ENCODE results near the gene GMDS.

The GMDS gene

GRCh38 chr6:1576711-1577110 lies 668.7 kb downstream of the GMDS start:
- peaks cover 17% of the 10 kb centered on the region for H3K4me1 ChIP-seq (ENCODE audit: insufficient read depth, low read length, poor library complexity, severe bottlenecking)
- H3K4me2 ChIP-seq (ENCODE audit: low read depth, low read length, poor library complexity, severe bottlenecking): no peak overlapping the region
- H4K20me1 ChIP-seq (ENCODE audit: insufficient read depth, low read length, poor library complexity, severe bottlenecking): no peaks in the 10 kb centered on the region
- H3F3A ChIP-seq (ENCODE audit: low read depth): no peaks in the 10 kb centered on the region
- H3K36me3 ChIP-seq (ENCODE audit: insufficient read depth, low read length): no peaks in the 10 kb centered on the region
- H2AFZ ChIP-seq (ENCODE audit: low read length): no peak overlapping the region
- H3K9me3 ChIP-seq (ENCODE audit: insufficient read depth, low read depth, low read length): no peaks in the 10 kb centered on the region
- no peak overlapping the region for H3K9ac ChIP-seq (ENCODE audit: low read depth, low read length, poor library complexity, severe bottlenecking)
- H3K4me3 ChIP-seq (ENCODE audit: low read length, poor library complexity, severe bottlenecking): no peak overlapping the region
- H3K9me2 ChIP-seq (replicated peaks; ENCODE audit: low read depth, low read length): no peaks in the 10 kb centered on the region
- TF ChIP-seq CTCF (conservative IDR thresholded peaks at IDR 0.05; ENCODE audit: low read length) (no peak), EZH2phosphoT487 (IDR thresholded peaks at IDR 0.05; ENCODE audit: borderline replicate concordance) (no peak)
- no peaks in the 10 kb centered on the region for H3K27me3 ChIP-seq (ENCODE audit: insufficient read depth, low read length, poor library complexity, severe bottlenecking)
- H3K79me2 ChIP-seq (ENCODE audit: insufficient read depth, low read length): no peaks in the 10 kb centered on the region

- H4K20me1 ChIP-seq (ENCODE audit: insufficient read depth, low read length, poor library complexity, severe bottlenecking): no peaks in the 10 kb centered on the region
- TF ChIP-seq EZH2phosphoT487 (IDR thresholded peaks at IDR 0.05; ENCODE audit: borderline replicate concordance) (no peak), CTCF (conservative IDR thresholded peaks at IDR 0.05; ENCODE audit: low read length) (no peak)
- H2AFZ ChIP-seq (ENCODE audit: low read length): no peak overlapping the region
Measured at GRCh38 chr6:1576166-1576565, 669.2 kb downstream of the GMDS start.

DNA sequence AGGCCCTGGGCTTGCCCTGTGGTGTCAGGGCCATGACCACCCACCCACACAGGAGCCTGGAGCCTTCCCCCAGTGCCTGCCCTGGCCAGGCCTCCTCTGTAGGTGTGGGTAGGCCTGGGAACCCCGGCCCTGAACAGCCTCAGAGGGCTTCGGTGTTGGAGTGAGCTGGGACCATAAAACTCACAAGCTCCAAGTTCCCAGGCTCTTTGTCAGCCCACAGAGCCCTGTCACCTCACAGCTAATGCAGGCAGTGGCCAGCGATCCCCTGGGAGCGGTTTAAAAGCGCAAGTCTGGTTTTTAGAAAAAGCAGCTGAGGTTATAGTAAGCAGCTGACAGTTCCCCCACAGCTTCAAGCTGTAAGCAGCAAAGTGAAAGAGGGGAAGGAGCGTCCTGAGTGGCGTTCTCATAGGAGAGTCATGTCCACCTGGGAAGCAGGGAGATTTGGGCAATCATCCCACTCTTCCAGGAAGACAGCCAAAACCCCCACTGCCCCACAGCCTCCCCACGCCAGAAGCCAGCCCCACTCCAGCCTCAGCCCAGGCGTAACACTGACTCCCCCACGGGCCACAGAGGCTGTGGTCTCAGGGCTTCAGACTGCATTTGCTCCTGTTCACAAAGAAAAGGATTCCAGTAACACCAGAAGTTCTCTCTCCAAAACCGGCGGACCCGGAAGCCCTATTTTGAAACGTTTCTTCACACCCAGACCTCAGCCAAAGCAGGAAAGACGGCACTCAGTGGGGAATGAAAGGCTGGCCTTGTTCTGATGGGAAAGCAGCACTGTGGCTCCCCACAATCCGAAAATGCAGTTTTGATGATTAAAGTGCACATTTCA lies 670.0 kb downstream of the GMDS start:
- Histone ChIP-seq H3K9me2 (replicated peaks; ENCODE audit: low read depth, low read length) (no peaks in the 10 kb centered on the region), H2AFZ (ENCODE audit: low read length) (no peak overlapping the region), H3K4me2 (ENCODE audit: low read depth, low read length, poor library complexity, severe bottlenecking) (peak overlapping the region; percentile 15), H3K4me1 (ENCODE audit: insufficient read depth, low read length, poor library complexity, severe bottlenecking) (peaks cover 17% of the 10 kb centered on the region), H3K27me3 (ENCODE audit: insufficient read depth, low read length, poor library complexity, severe bottlenecking) (no peaks in the 10 kb centered on the region), H3K9me3 (ENCODE audit: insufficient read depth, low read depth, low read length) (peaks cover 10% of the 10 kb centered on the region; the same call in 1 of the 2 replicates), H3K9ac (ENCODE audit: low read depth, low read length, poor library complexity, severe bottlenecking) (peak overlapping the region; percentile 12), H3K79me2 (ENCODE audit: insufficient read depth, low read length) (no peaks in the 10 kb centered on the region), H3F3A (ENCODE audit: low read depth) (no peaks in the 10 kb centered on the region), H3K4me3 (ENCODE audit: low read length, poor library complexity, severe bottlenecking) (no peak overlapping the region), H4K20me1 (ENCODE audit: insufficient read depth, low read length, poor library complexity, severe bottlenecking) (no peaks in the 10 kb centered on the region), H3K36me3 (ENCODE audit: insufficient read depth, low read length) (no peaks in the 10 kb centered on the region)
- TF ChIP-seq CTCF (conservative IDR thresholded peaks at IDR 0.05; ENCODE audit: low read length) (no peak), EZH2phosphoT487 (IDR thresholded peaks at IDR 0.05; ENCODE audit: borderline replicate concordance) (no peak)

More at GRCh38 chr6:1576166-1576565, 669.2 kb downstream of the GMDS start:
- Histone ChIP-seq H3F3A (ENCODE audit: low read depth) (no peaks in the 10 kb centered on the region), H3K9me2 (replicated peaks; ENCODE audit: low read depth, low read length) (no peaks in the 10 kb centered on the region), H3K36me3 (ENCODE audit: insufficient read depth, low read length) (no peaks in the 10 kb centered on the region), H3K9me3 (ENCODE audit: insufficient read depth, low read depth, low read length) (peaks cover 3% of the 10 kb centered on the region; the same call in 1 of the 2 replicates), H3K4me3 (ENCODE audit: low read length, poor library complexity, severe bottlenecking) (no peak overlapping the region), H3K27me3 (ENCODE audit: insufficient read depth, low read length, poor library complexity, severe bottlenecking) (no peaks in the 10 kb centered on the region), H3K4me2 (ENCODE audit: low read depth, low read length, poor library complexity, severe bottlenecking) (no peak overlapping the region), H3K9ac (ENCODE audit: low read depth, low read length, poor library complexity, severe bottlenecking) (no peak overlapping the region), H3K4me1 (ENCODE audit: insufficient read depth, low read length, poor library complexity, severe bottlenecking) (peaks cover 17% of the 10 kb centered on the region), H3K79me2 (ENCODE audit: insufficient read depth, low read length) (no peaks in the 10 kb centered on the region)

Measured in Loucy (cell line).